CD4-positive, alpha-beta T cell (primary cell): ENCODE measurements around the gene FCHSD2. TPM values are rescaled to one million over a fixed set of nuclear protein-coding genes. Genes with fewer than 3 reads are reported as not detected.
A peak's percentile ranks its signal among the peaks of the same experiment; 100 is the strongest.
"Not testable (repeated sequence)": the region's sequence is repeated elsewhere in the genome, so short reads cannot be mapped to it uniquely, and the experiment has no call there.

Source experiments
- ATAC-seq: fragments of 200-7000 bp; cut with Tn5 transposase; one replicate; pipeline ENCODE4 v1.10.0; 2022; ENCODE audit warnings: mild to moderate bottlenecking; ENCODE audit not compliant: poor library complexity
- CTCF ChIA-PET: fragments of 350-600 bp; sonication (Branson Sonifier 250); formaldehyde crosslinking; loops from one replicate; lab custom pipeline; 2021; ENCODE audit warnings: antibody characterized with exemption, inconsistent platforms; lab: Charles Lee
- POLR2A ChIA-PET: fragments of 350-600 bp; sonication (Branson Sonifier 250); formaldehyde crosslinking; loops from one replicate; lab custom pipeline; 2021; ENCODE audit warnings: antibody characterized with exemption, inconsistent platforms; lab: Charles Lee
- DNase-seq, 14 experiments: peaks; one replicate each; pipeline ENCODE4 v3.0.0-alpha.2; 2013 to 2020; ENCODE audit warnings: mixed read lengths in 2 of 14
- H3K27ac ChIP-seq, 2 donors: one replicate each; pipeline versions ENCODE4 v1.5.1 to v1.7.0; 2013; ENCODE audit warnings: low read length in 2 of 2, low read depth in 1 of 2, mild to moderate bottlenecking in 1 of 2
- H3K27me3 ChIP-seq, 2 experiments: 1 replicate in 1 of 2; 2 replicates in 1 of 2; pipeline versions ENCODE4 v1.6.1 to v1.7.0; 2013; ENCODE audit warnings: low read length in 2 of 2, control low read depth in 1 of 2, mild to moderate bottlenecking in 1 of 2, moderate library complexity in 1 of 2; ENCODE audit not compliant: insufficient read depth in 2 of 2, control insufficient read depth in 1 of 2
- H3K36me3 ChIP-seq: one replicate; pipeline ENCODE4 v1.6.1; 2013; ENCODE audit warnings: low read length, control low read depth; ENCODE audit not compliant: insufficient read depth
- H3K4me1 ChIP-seq: one replicate; pipeline ENCODE4 v1.6.1; 2013; ENCODE audit warnings: low read length, control low read depth; ENCODE audit not compliant: insufficient read depth
- H3K4me3 ChIP-seq: one replicate; pipeline ENCODE4 v1.5.1; 2013; ENCODE audit warnings: mild to moderate bottlenecking, low read length, moderate library complexity
- H3K9me3 ChIP-seq, 2 experiments: 1 replicate in 1 of 2; 2 replicates in 1 of 2; pipeline versions ENCODE4 v1.6.1 to v1.7.0; 2013; ENCODE audit warnings: low read length in 2 of 2, mild to moderate bottlenecking in 2 of 2, control low read depth in 1 of 2, moderate library complexity in 1 of 2; ENCODE audit not compliant: control insufficient read depth in 1 of 2, insufficient read depth in 1 of 2
- H3K27ac Mint-ChIP-seq: one replicate; pipeline ENCODE4 v1.8.0; 2020; ENCODE audit warnings: mixed read lengths
- H3K27me3 Mint-ChIP-seq: one replicate; pipeline ENCODE4 v1.8.0; 2021; ENCODE audit warnings: mixed read lengths
- H3K36me3 Mint-ChIP-seq: one replicate; pipeline ENCODE4 v1.8.0; 2021; ENCODE audit warnings: low read depth, mixed read lengths
- H3K4me1 Mint-ChIP-seq: one replicate; pipeline ENCODE4 v1.8.0; 2021; ENCODE audit warnings: low read depth, mixed read lengths
- H3K4me3 Mint-ChIP-seq: one replicate; pipeline ENCODE4 v1.8.0; 2020; ENCODE audit warnings: mild to moderate bottlenecking, mixed read lengths
- H3K9me3 Mint-ChIP-seq: one replicate; pipeline ENCODE4 v1.8.0; 2020; ENCODE audit warnings: mixed read lengths
- intact Hi-C, 2 experiments: fragments of 100-400 bp; cut with DNase I in 1 of 2; cut with micrococcal nuclease in 1 of 2; formaldehyde crosslinking; loops; one replicate each; pipeline versions ENCODE4 v1.15.1 to v1.9.0; 2023 to 2025; cut with DNase I, micrococcal nuclease
- total RNA-seq, 174 experiments: library from RNA in 2 of 174; stranded (reverse) in 2 of 174; gene quantifications; one replicate each; pipeline ENCODE4 v1.2.3 and lab custom pipeline; 2021 to 2026
- TF ChIP-seq, protein P1 (sequence below): fragments of 200-600 bp; IDR thresholded peaks from one replicate; pipeline ENCODE4 v1.8.0; 2022; ENCODE audit warnings: antibody characterized with exemption, mild to moderate bottlenecking

FCHSD2 gene
- total RNA-seq, 2 experiments from 2014 or later, result 48.6 to 50.7 TPM

GRCh38 chr11:72828692-72829101 is 313.4 kb downstream of the FCHSD2 start:
- peaks cover 52% of the 10 kb centered on the region for H3K36me3 ChIP-seq
- Mint-ChIP-seq H3K27me3 (no peaks in the 10 kb centered on the region), H3K36me3 (peaks cover 59% of the 10 kb centered on the region), H3K4me1 (peaks cover 13% of the 10 kb centered on the region), H3K9me3 (no peaks in the 10 kb centered on the region), H3K27ac (peak overlapping the region; percentile 84), H3K4me3 (no peak overlapping the region)
- CTCF ChIA-PET, result no interaction called here
- H3K27ac ChIP-seq, result peak overlapping the region in 1 of 2 donors; percentile 9
- ATAC-seq, result no peak
- H3K27me3 ChIP-seq, result no peaks in the 10 kb centered on the region
- H3K9me3 ChIP-seq, result no peaks in the 10 kb centered on the region
- peaks cover 24% of the 10 kb centered on the region for H3K4me1 ChIP-seq
- DNase-seq, result no peak
- TF ChIP-seq, protein P1, sequence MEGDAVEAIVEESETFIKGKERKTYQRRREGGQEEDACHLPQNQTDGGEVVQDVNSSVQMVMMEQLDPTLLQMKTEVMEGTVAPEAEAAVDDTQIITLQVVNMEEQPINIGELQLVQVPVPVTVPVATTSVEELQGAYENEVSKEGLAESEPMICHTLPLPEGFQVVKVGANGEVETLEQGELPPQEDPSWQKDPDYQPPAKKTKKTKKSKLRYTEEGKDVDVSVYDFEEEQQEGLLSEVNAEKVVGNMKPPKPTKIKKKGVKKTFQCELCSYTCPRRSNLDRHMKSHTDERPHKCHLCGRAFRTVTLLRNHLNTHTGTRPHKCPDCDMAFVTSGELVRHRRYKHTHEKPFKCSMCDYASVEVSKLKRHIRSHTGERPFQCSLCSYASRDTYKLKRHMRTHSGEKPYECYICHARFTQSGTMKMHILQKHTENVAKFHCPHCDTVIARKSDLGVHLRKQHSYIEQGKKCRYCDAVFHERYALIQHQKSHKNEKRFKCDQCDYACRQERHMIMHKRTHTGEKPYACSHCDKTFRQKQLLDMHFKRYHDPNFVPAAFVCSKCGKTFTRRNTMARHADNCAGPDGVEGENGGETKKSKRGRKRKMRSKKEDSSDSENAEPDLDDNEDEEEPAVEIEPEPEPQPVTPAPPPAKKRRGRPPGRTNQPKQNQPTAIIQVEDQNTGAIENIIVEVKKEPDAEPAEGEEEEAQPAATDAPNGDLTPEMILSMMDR, result no peak
- intact Hi-C loops, result no loop called here
- POLR2A ChIA-PET, result interaction anchor here (0.8 to 1.0 kb wide), 2 partner anchors 13 to 157 kb away, joined by 3 to 5 read pairs; no protein-coding TSS in a partner anchor
- H3K4me3 ChIP-seq, result no peak overlapping the region

DNA sequence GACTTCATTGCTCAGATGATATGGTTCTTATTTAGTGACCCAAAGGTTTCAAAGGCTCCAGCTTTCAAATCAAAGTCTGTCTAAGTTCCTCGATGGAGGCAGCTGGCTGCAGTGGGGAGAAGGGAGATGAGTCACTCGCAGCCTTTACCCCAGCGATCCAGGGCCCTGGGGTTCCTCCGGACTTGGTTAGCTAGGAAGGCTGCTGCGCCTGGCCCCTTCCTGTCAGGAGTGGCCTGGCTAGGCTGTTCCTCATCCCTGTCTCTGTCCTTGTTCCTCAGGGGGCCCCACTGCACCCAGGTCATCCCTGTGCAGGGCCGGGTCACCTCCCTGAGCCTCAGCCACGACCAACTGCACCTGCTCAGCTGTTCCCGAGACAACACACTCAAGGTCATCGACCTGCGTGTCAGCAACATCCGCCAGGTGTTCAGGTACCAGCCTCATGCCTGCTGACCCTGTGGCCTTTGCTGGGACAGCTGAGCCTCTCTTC is 314.0 kb downstream of the FCHSD2 start:
- Histone ChIP-seq H3K36me3 (peaks cover 58% of the 10 kb centered on the region), H3K27ac (peak overlapping the region in 1 of 2 donors; percentile 22), H3K9me3 (no peaks in the 10 kb centered on the region), H3K4me1 (peaks cover 24% of the 10 kb centered on the region), H3K27me3 (no peaks in the 10 kb centered on the region), H3K4me3 (no peak overlapping the region)
- Mint-ChIP-seq H3K4me1 (peaks cover 13% of the 10 kb centered on the region), H3K27me3 (no peaks in the 10 kb centered on the region), H3K4me3 (peak overlapping the region; percentile 38), H3K27ac (peak overlapping the region; percentile 84), H3K9me3 (no peaks in the 10 kb centered on the region), H3K36me3 (peaks cover 62% of the 10 kb centered on the region)
- peak in 1 of 14 experiments; percentile 35 for DNase-seq
- POLR2A ChIA-PET, result interaction anchor here (0.9 to 1.1 kb wide), 5 partner anchors 12 to 397 kb away, joined by 3 to 5 read pairs (median 3); no protein-coding TSS in a partner anchor
- intact Hi-C loops, result no loop called here
- CTCF ChIA-PET, result interaction anchor here (1.0 to 1.2 kb wide), 2 partner anchors 34 to 103 kb away, joined by 3 read pairs; partner anchors contain the start of gene STARD10
- ATAC-seq, result peak; percentile 27
- TF ChIP-seq, protein P1, result no peak

GRCh38 chr11:72827656-72828055 is 314.5 kb downstream of the FCHSD2 start:
- ATAC-seq (peak; percentile 48), DNase-seq (peak in 1 of 14 experiments; percentile 44)
- POLR2A ChIA-PET, result interaction anchor here (0.9 to 1.1 kb wide), 5 partner anchors 12 to 397 kb away, joined by 3 to 5 read pairs (median 3); no protein-coding TSS in a partner anchor
- H3K27me3 ChIP-seq, H3K4me3 ChIP-seq, intact Hi-C loops, H3K9me3 Mint-ChIP-seq, H3K27me3 Mint-ChIP-seq, H3K9me3 ChIP-seq: not testable (repeated sequence)
- Mint-ChIP-seq H3K4me1 (peaks cover 13% of the 10 kb centered on the region), H3K4me3 (peak overlapping the region; percentile 38), H3K36me3 (peaks cover 62% of the 10 kb centered on the region), H3K27ac (peak overlapping the region; percentile 84)
- peaks cover 63% of the 10 kb centered on the region for H3K36me3 ChIP-seq
- CTCF ChIA-PET, result interaction anchor here (1.0 to 1.2 kb wide), 2 partner anchors 33 to 102 kb away, joined by 3 read pairs; partner anchors contain the start of gene STARD10
- peak overlapping the region in 1 of 2 donors; percentile 22 for H3K27ac ChIP-seq
- H3K4me1 ChIP-seq, result peaks cover 27% of the 10 kb centered on the region
